ENCODE data around the gene A4GALT.
"Not testable (repeated sequence)": the region's sequence is repeated elsewhere in the genome, so short reads cannot be mapped to it uniquely, and the experiment has no call there.

GRCh38 chr22:42740320-42740719, 19.6 kb upstream of the A4GALT start:
- TF ChIP-seq, protein P1, sequence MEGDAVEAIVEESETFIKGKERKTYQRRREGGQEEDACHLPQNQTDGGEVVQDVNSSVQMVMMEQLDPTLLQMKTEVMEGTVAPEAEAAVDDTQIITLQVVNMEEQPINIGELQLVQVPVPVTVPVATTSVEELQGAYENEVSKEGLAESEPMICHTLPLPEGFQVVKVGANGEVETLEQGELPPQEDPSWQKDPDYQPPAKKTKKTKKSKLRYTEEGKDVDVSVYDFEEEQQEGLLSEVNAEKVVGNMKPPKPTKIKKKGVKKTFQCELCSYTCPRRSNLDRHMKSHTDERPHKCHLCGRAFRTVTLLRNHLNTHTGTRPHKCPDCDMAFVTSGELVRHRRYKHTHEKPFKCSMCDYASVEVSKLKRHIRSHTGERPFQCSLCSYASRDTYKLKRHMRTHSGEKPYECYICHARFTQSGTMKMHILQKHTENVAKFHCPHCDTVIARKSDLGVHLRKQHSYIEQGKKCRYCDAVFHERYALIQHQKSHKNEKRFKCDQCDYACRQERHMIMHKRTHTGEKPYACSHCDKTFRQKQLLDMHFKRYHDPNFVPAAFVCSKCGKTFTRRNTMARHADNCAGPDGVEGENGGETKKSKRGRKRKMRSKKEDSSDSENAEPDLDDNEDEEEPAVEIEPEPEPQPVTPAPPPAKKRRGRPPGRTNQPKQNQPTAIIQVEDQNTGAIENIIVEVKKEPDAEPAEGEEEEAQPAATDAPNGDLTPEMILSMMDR (conservative IDR thresholded peaks at IDR 0.05; ENCODE audit: low read length) = not testable (repeated sequence)
- not testable (repeated sequence) for TF ChIP-seq EZH2phosphoT487 (IDR thresholded peaks at IDR 0.05; ENCODE audit: borderline replicate concordance, low read depth, low read length)

All from OCI-LY7 (cell line).